ENCODE data around the gene PER1. TPM values are rescaled to one million over a fixed set of nuclear protein-coding genes. Genes with fewer than 3 reads are reported as not detected.

Gene PER1
- total and polyA plus RNA-seq, 2 of the 13 experiments (the other 11 are each of a cell fraction or from before 2014, with no cell fraction given) = 2.6 to 3.6 TPM

GRCh38 chr17:8125154-8125946 is 26.9 kb downstream of the PER1 start (continued):
- no peak for TF ChIP-seq ZNF318 (CRISPR knock-in tag; IDR thresholded peaks at IDR 0.05)
- TF ChIP-seq ZNF317 (CRISPR knock-in tag; IDR thresholded peaks at IDR 0.05) = peak; percentile 51; the same call in 1 of the 2 replicates
- TF ChIP-seq KMT2B (CRISPR knock-in tag; IDR thresholded peaks at IDR 0.05) = no peak
- TF ChIP-seq ZNF282 (IDR thresholded peaks at IDR 0.05; ENCODE audit: partially characterized antibody) = no peak
- TF ChIP-seq TEAD2 (CRISPR knock-in tag; IDR thresholded peaks at IDR 0.05) = no peak
- TF ChIP-seq HIVEP1 (CRISPR knock-in tag; IDR thresholded peaks at IDR 0.05) = peak; percentile 26; the same call in 1 of the 2 replicates
- no peak for TF ChIP-seq ZNF605 (CRISPR knock-in tag; IDR thresholded peaks at IDR 0.05)
- peak; percentile 32; the same call in 1 of the 2 replicates for TF ChIP-seq MIER3 (CRISPR knock-in tag; IDR thresholded peaks at IDR 0.05; ENCODE audit: borderline replicate concordance)
- no peak for TF ChIP-seq HOXA9 (CRISPR knock-in tag; IDR thresholded peaks at IDR 0.05; ENCODE audit: borderline replicate concordance)
- TF ChIP-seq NCOA2 (CRISPR knock-in tag; IDR thresholded peaks at IDR 0.05) = 0 out of 2 replicates have a peak, but pooled peaks have one; percentile 38
- TF ChIP-seq ZNF18 (CRISPR knock-in tag; IDR thresholded peaks at IDR 0.05; ENCODE audit: insufficient replicate concordance) = peak; percentile 64
- TF ChIP-seq TIGD3 (CRISPR knock-in tag; IDR thresholded peaks at IDR 0.05; ENCODE audit: borderline replicate concordance) = no peak
- TF ChIP-seq ZFP1 (CRISPR knock-in tag; IDR thresholded peaks at IDR 0.05) = 0 out of 2 replicates have a peak, but pooled peaks have one; percentile 70
- no peak for TF ChIP-seq HDAC6 (IDR thresholded peaks at IDR 0.05; ENCODE audit: low read depth, low read length)
- peak; percentile 43; the same call in 1 of the 2 replicates for TF ChIP-seq ZFX (CRISPR knock-in tag; IDR thresholded peaks at IDR 0.05; ENCODE audit: low read depth)
- no peak for TF ChIP-seq ZNF335 (CRISPR knock-in tag; IDR thresholded peaks at IDR 0.05)
- no peak for TF ChIP-seq ASH2L (IDR thresholded peaks at IDR 0.05; ENCODE audit: insufficient read length, low read depth, low read length)
- peak; percentile 2; the same call in 1 of the 2 replicates for TF ChIP-seq MED1 (CRISPR knock-in tag; IDR thresholded peaks at IDR 0.05)

All from HepG2 (cell line).